GM19328 (cell line): ENCODE results near the gene ITSN2.
"Not testable (repeated sequence)": the region's sequence is repeated elsewhere in the genome, so short reads cannot be mapped to it uniquely, and the experiment has no call there.

Experiments used
- ATAC-seq: cut with Tn5 transposase; IDR thresholded peaks from one replicate; pipeline ENCODE4 v1.9.1; 2021; ENCODE audit warnings: mild to moderate bottlenecking, moderate library complexity; ENCODE audit not compliant: unreplicated experiment

The ITSN2 gene

GRCh38 chr2:24221343-24222050, 138.8 kb downstream of the ITSN2 start:
- ATAC-seq, result no peak

GRCh38 chr2:24220554-24221291, 139.6 kb downstream of the ITSN2 start:
- no peak for ATAC-seq

- peak; percentile 84 for ATAC-seq
These were observed 145.5 kb downstream of the ITSN2 start for GRCh38 chr2:24214880-24215279.

- ATAC-seq, result no peak
These were observed 148.9 kb downstream of the ITSN2 start for GRCh38 chr2:24211408-24211807.

GRCh38 chr2:24210723-24211122, 149.6 kb downstream of the ITSN2 start:
- ATAC-seq, result no peak

GRCh38 chr2:24210106-24210455, 150.3 kb downstream of the ITSN2 start:
- no peak for ATAC-seq

- ATAC-seq, result no peak
These were observed 150.8 kb downstream of the ITSN2 start for GRCh38 chr2:24209389-24210105.

- ATAC-seq, result no peak
These were observed 151.8 kb downstream of the ITSN2 start for GRCh38 chr2:24208490-24208889.

GRCh38 chr2:24207359-24207758, 153.0 kb downstream of the ITSN2 start:
- no peak for ATAC-seq

- no peak for ATAC-seq
These were observed 153.6 kb downstream of the ITSN2 start for GRCh38 chr2:24206714-24207113.

GRCh38 chr2:24206242-24206641, 154.1 kb downstream of the ITSN2 start:
- no peak for ATAC-seq

GRCh38 chr2:24205131-24205530, 155.2 kb downstream of the ITSN2 start:
- no peak for ATAC-seq

- no peak for ATAC-seq
These were observed 155.8 kb downstream of the ITSN2 start for GRCh38 chr2:24204505-24204904.

GRCh38 chr2:24203787-24204150, 156.6 kb downstream of the ITSN2 start:
- ATAC-seq, result no peak

GRCh38 chr2:24203029-24203786, 157.1 kb downstream of the ITSN2 start:
- no peak for ATAC-seq

GRCh38 chr2:24200799-24201198, 159.5 kb downstream of the ITSN2 start:
- ATAC-seq, result no peak

- ATAC-seq, result no peak
These were observed 160.3 kb downstream of the ITSN2 start for GRCh38 chr2:24199968-24200590.

GRCh38 chr2:24197213-24197612, 163.1 kb downstream of the ITSN2 start:
- not testable (repeated sequence) for ATAC-seq

GRCh38 chr2:24191848-24192247, 168.5 kb downstream of the ITSN2 start:
- ATAC-seq, result no peak

- ATAC-seq, result no peak
These were observed 169.2 kb downstream of the ITSN2 start for GRCh38 chr2:24191156-24191555.

- ATAC-seq, result no peak
These were observed 169.8 kb downstream of the ITSN2 start for GRCh38 chr2:24190503-24190902.
